HG03159 (cell line): ENCODE results near the gene CDKN2D.

ENCODE experiments used
- ATAC-seq: cut with Tn5 transposase; IDR thresholded peaks from one replicate; pipeline ENCODE4 v1.9.1; 2021; ENCODE audit warnings: mild to moderate bottlenecking, moderate library complexity; ENCODE audit not compliant: unreplicated experiment

CDKN2D gene

GRCh38 chr19:10521461-10522171 lies 47.2 kb downstream of the CDKN2D start:
- no peak for ATAC-seq

- ATAC-seq, result no peak
Measured at GRCh38 chr19:10520652-10521318, 48.0 kb downstream of the CDKN2D start.

GRCh38 chr19:10519421-10519820 lies 49.4 kb downstream of the CDKN2D start:
- no peak for ATAC-seq

GRCh38 chr19:10518444-10519361 lies 50.1 kb downstream of the CDKN2D start:
- no peak for ATAC-seq

- ATAC-seq, result no peak
Measured at GRCh38 chr19:10517760-10518443, 50.9 kb downstream of the CDKN2D start.

- ATAC-seq, result no peak
Measured at GRCh38 chr19:10517361-10517759, 51.4 kb downstream of the CDKN2D start, which contains the start of gene S1PR5. Gene S1PR5, minus strand, starts transcription at chr19:10517447. Its CDS starts 2,436 bp downstream, at chr19:10515011.

- no peak for ATAC-seq
Measured at GRCh38 chr19:10516671-10517286, 52.0 kb downstream of the CDKN2D start.
